Measurements from ENCODE around the gene OLAH.

GRCh38 chr10:15116225-15116624 lies 72.5 kb downstream of the OLAH start:
- no peak for TF ChIP-seq POLR2A (IDR thresholded peaks at IDR 0.05)
- no peak for TF ChIP-seq CTCF (IDR thresholded peaks at IDR 0.05)
- TF ChIP-seq EP300 (IDR thresholded peaks at IDR 0.05), result no peak
